Measurements from ENCODE around the gene RNU1-3. TPM values are rescaled to one million over a fixed set of nuclear protein-coding genes. Genes with fewer than 3 reads are reported as not detected.
"Not testable (repeated sequence)": the region's sequence is repeated elsewhere in the genome, so short reads cannot be mapped to it uniquely, and the experiment has no call there.

Gene RNU1-3
- total and polyA plus RNA-seq, 9 of the 15 experiments (the other 6 are each of a cell fraction or from before 2014, with no cell fraction given), result under 0.01 to 32,823 (median 2,538) TPM; not detected in 4

GRCh38 chr1:16645271-16646060, 21.3 kb downstream of the RNU1-3 start (continued):
- TF ChIP-seq RHOXF2B (CRISPR knock-in tag; conservative IDR thresholded peaks at IDR 0.05) (peak; percentile 95), PYGO2 (tag; IDR thresholded peaks at IDR 0.05) (peak; percentile 59; the same call in 1 of the 2 replicates), IRF9 (tag; IDR thresholded peaks at IDR 0.05) (0 out of 2 replicates have a peak, but pooled peaks have one; percentile 29), ZNF165 (CRISPR knock-in tag; IDR thresholded peaks at IDR 0.05; ENCODE audit: borderline replicate concordance) (0 out of 2 replicates have a peak, but pooled peaks have one; percentile 22), NR2C1 (tag; IDR thresholded peaks at IDR 0.05) (peak; percentile 65), HDAC2 (IDR thresholded peaks at IDR 0.05) (peak; percentile 69; the same call in 1 of the 2 replicates), ATF6 (CRISPR knock-in tag; IDR thresholded peaks at IDR 0.05) (0 out of 2 replicates have a peak, but pooled peaks have one; percentile 1), FOXK1 (CRISPR knock-in tag; IDR thresholded peaks at IDR 0.05; ENCODE audit: borderline replicate concordance) (0 out of 2 replicates have a peak, but pooled peaks have one; percentile 6), KDM2B (CRISPR knock-in tag; IDR thresholded peaks at IDR 0.05) (peak; percentile 97), ZNF717 (CRISPR knock-in tag; IDR thresholded peaks at IDR 0.05) (peak; percentile 69; the same call in 1 of the 2 replicates), PRDM10 (IDR thresholded peaks at IDR 0.05; ENCODE audit: partially characterized antibody) (peak; percentile 89), ZNF583 (CRISPR knock-in tag; IDR thresholded peaks at IDR 0.05) (peak; percentile 79; the same call in 1 of the 2 replicates), CREB3L1 (IDR thresholded peaks at IDR 0.05; ENCODE audit: borderline replicate concordance, low read depth) (peak; percentile 18; the same call in 1 of the 2 replicates), DPF2 (IDR thresholded peaks at IDR 0.05) (peak; percentile 73), ZSCAN32 (CRISPR knock-in tag; IDR thresholded peaks at IDR 0.05) (peak; percentile 61; the same call in 1 of the 2 replicates), ZBTB2 (IDR thresholded peaks at IDR 0.05) (peak; percentile 18; the same call in 1 of the 2 replicates)
- not testable (repeated sequence) for TF ChIP-seq NR2C1 (IDR thresholded peaks at IDR 0.05)
